Glomerular endothelial cell (primary cell): ENCODE results near the gene GFM2. TPM values are rescaled to one million over a fixed set of nuclear protein-coding genes. Genes with fewer than 3 reads are reported as not detected.
"Not testable (repeated sequence)": the region's sequence is repeated elsewhere in the genome, so short reads cannot be mapped to it uniquely, and the experiment has no call there.

ENCODE experiments used
- DNase-seq: peaks from one replicate; pipeline ENCODE4 v3.0.0-alpha.2; 2011; ENCODE audit warnings: low read depth, low spot score; ENCODE audit errors: extremely low read depth
- total RNA-seq: library from RNA; depleted of rRNA; stranded (reverse); fragments of >200 nt; gene quantifications from 2 replicates; pipeline ENCODE4 v1.2.3, GENCODE V29; 2015

GFM2 gene
- total RNA-seq, 1 donor from 2014 or later = 28.6 TPM

DNA sequence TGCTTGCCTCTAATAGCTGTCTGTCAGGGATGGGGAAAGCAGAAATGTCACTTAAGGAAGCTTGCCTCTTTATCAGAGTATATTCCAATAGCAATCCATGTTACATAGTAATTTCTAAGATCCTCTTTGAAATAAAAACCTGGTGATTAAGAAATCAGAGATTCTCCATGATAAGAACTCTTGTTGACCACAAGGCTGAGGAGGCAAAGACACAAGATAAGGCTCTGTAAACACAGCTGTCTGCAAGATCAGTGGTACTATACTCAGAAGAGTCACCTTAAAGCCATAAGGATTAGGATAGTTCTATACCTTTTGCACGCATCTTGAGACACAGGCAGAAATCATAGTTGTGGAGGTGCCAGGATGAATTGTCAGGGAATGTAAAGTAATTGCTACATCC lies 41.6 kb downstream of the GFM2 start:
- DNase-seq = no peak

DNA sequence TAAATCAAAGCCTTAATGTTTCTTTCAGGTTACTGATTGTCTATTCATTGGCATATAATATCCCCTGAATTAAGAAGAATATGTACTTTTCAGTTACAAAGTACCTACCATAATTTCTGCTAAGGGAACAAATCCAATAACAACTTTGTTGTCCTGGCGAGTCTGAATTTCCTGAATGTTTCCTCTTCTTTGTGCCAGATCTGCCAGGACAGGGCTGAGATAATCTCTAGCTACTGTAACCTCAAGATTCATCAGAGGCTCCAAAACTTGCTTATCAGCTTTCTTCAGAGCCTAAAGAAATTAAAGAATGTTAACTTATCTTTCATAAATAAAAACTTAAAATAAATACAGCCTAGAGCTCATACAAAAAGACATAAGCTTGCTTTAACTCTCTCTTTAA lies 44.6 kb downstream of the GFM2 start:
- no peak for DNase-seq

DNA sequence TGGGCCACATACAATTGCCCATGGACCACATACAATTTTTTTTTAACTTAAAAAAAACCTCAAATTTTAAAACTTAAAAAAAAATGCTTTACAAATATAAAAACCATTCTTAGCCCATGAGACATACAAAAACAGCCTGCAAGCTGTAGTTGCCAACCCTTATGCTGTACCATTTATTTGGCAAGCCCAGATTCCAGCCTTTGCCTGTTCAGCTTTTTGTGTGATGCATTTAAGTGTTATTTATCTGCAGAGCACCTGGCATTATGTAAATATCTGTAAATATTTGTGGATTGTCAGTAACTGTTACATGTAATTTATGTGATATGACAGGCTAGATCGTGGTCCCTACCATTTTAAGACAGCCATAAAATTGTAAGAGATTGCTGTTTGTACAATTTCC lies 49.3 kb downstream of the GFM2 start:
- DNase-seq = no peak

DNA sequence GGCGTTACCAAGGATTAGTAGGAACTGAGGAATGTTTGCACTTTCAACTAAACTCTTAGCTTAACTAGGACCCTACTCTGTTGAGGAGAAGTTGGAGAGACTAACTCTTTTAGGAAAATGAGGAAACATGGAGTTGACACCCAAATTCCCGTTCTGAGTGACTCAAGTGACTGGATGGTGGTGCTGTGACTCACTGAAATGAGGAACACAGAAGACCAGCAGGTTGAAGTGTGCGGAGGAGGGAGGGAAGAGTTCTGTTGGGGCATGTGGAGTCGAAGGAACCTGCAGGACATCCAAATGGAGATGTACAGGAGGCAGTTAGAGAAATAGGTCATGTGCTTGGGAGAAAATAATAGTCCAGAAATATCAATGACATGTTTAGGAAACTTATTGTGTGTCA lies 73.7 kb downstream of the GFM2 start:
- no peak for DNase-seq

DNA sequence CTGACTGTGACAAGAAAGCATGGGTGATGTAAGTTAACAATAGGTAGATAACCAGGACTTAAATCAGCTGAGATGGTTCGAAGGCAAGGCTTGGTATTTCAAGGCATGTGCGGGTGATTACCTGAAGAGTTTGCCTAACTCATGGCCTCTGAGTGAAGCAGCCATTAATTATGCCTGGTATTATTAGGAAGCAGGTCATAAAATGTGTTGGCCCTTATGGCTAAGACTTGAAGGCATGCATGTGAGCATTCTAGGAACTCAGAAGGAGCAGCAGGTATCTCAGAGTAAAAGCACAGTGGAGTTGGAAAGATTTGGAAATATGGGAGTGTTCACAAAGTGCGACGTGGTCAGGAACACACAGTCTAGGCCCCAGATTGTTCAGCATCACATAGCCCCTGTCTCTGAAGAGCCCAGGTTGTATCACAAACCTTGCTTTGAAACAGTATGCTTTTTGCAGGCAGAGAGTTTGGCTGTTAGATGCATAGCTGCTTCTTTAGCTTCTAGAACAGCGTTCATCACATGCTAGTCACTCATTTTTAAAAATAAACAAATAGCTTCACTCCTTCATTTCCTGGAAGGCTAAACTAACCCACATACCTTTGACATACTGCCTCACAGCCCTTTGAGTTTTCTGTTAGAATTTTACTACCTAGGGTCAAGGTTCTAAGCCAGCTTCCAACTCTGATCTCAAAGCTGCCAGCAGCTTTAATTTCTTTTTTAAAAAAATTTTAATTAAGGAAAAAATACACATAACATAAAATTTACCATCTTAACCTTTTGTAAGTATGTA lies 79.8 kb downstream of the GFM2 start:
- no peak for DNase-seq

DNA sequence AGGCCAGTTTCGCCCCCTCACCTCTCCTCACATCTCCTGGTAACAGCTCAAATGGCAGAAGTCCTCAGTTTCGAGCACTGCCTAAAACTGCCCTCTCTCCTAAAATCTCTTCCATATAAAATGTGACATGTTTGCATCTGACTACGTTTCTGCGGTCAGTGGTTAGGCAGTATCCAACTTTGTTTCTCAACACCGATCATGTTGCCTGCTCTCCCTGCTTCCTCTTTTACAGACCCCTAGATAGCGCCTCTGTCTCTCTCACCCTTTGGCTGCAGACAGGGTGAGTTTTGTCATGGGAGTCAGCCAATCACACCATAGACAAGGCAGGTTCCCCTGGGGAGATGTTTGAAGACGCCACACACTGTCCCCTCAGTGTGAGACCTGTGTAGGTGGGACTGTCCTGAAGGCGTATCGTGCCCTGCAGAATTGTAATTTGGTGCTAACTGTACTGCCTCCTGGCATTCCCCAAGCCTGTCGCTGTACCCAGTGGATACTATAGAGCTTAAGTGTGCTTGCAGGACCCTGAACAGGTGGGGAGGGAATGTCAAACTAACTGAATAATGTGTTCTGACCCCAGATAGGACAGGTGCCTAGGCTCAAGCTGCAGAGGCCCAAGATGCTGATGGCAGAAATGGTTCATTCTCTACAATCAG lies 80.8 kb downstream of the GFM2 start:
- no peak for DNase-seq

DNA sequence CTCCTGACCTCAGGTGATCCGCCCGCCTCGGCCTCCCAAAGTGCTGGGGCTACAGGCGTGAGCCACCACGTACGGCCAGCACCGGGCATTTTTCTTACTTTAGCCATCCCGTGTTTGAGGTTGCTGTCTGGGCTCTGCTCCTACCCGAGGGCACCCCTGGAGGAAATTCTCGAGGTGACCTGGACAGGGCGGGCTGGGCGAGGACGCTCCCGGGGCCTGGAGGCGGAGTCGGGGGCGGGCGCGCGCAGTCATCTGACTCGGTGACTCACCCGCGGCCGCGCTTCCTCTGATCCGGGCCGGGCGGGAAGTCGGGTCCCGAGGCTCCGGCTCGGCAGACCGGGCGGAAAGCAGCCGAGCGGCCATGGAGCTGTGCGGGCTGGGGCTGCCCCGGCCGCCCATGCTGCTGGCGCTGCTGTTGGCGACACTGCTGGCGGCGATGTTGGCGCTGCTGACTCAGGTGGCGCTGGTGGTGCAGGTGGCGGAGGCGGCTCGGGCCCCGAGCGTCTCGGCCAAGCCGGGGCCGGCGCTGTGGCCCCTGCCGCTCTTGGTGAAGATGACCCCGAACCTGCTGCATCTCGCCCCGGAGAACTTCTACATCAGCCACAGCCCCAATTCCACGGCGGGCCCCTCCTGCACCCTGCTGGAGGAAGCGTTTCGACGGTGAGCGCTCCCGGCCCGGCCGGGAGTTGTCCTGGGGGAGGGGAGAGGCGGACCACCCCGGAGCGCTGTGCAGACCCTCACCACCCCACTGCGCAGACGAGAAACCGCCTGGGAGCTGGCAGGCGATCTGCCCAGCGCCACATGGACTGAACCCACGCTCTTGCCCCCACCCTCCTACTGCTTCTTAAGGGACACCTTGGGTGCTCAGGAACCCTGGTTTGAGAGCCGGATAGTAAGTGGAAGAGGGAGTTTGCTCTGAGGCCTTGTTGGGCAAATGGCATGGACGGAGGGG lies 81.7 kb downstream of the GFM2 start, which contains the start of gene HEXB:
HEXB (plus strand) TSS at position 334 of the 952 bp plus-strand sequence; CDS start at position 362, 28 bp downstream.
- no peak for DNase-seq

DNA sequence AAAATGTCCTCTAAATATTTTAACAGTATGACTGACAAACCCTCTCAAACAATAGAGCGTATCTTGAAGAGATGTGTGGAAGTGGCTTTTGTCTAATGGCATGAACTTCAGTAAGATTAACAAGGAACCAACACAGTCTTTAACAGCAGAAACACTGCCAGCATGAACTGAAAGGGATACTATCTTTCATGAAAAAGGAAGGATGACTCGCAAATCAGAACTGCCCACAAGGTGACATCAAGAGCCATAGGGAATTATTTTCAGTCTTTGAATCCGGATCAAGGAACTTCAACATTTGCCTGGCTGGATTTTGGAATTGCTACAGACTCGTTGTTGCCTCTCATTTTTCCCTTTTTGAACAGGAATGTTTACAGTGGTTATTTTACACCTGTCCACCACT lies 87.0 kb downstream of the GFM2 start:
- DNase-seq = no peak

DNA sequence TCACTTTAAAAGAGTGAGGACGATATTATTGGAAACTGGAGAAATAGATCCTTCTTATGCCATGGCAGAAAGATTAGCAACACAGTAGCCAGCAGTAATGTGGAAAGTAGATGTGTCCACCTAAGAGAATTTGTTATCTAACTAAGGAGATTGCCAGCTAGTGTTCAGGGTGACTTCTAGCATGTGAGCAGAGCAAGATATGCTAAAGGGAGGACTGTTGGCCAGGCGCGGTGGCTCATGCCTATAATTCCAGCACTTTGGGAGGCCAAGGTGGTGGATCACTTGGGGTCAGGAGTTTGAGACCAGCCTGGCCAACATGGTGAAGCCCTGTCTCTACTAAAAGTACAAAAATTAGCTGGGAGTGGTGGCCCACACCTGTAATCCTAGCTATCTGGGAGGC lies 87.6 kb downstream of the GFM2 start:
- DNase-seq = not testable (repeated sequence)

DNA sequence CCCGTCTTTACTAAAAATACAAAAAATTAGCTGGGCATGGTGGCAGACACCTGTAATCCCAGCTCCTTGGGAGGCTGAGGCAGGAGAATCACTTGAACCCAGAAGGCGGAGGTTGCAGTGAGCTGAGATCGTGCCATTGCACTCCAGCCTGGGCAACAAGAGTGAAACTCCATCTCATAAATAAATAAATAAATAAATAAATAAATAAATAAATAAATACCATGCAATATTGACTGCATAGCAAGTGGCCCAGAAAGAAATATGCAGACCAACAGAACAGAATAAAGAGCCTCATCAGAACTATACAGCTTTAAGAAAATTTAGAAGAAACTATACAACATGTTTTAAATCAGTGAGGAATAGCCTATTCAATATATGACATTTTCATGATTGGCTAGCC lies 88.8 kb downstream of the GFM2 start:
- not testable (repeated sequence) for DNase-seq

DNA sequence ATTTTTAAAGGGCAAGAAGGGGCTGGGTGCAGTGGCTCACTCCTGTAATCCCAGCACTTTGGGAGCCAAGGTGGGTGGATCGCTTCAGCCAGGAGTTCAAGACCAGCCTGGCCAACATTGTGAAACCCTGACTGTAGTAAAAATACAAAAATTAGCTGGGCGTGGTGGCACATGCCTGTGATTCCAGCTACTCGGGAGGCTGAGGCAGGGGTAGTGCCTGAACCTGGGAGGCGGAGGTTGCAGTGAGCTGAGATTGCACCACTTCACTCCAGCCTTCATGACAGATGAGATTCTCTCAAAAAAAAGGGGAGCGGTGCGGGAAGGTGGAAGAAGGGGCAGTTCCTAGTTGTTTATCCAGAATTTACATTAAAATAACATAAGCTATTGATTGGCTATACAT lies 90.5 kb downstream of the GFM2 start:
- DNase-seq = not testable (repeated sequence)

DNA sequence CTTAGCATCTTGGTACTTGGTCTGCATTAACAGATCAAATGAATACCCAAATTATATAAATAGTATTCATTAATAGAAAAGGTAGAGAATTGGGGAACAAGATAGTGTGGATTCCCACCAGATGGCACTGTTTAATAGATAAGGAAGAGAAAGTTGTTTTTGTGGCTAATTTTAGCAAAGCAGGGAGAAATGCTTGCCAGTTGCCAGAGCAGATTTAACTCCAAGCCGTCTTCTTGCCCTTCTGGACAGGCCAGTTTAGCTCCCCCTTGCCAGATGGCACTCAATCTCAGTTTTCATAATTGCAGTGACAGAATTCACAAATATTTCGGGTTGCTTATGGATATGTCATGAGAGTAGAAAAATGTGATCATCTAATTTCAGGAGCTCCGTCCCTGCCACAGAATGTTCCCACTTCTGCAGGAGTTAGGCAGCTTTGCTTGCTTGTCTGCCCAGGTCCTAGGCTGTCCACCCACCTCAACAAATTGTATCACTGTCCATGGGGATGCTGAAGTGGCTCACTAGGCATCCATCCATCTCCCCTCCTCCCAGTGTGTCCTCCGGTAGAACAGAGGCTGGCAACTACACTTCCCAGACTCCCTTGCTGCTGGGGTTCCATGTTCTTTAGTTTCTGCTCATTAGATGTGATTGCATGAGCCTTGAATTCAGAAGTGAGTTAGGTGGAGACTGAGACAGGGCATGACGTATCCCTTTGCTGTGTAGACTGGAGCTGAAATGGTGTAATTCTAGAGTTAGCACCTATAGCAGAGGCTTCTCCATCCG lies 93.7 kb downstream of the GFM2 start:
- no peak for DNase-seq

DNA sequence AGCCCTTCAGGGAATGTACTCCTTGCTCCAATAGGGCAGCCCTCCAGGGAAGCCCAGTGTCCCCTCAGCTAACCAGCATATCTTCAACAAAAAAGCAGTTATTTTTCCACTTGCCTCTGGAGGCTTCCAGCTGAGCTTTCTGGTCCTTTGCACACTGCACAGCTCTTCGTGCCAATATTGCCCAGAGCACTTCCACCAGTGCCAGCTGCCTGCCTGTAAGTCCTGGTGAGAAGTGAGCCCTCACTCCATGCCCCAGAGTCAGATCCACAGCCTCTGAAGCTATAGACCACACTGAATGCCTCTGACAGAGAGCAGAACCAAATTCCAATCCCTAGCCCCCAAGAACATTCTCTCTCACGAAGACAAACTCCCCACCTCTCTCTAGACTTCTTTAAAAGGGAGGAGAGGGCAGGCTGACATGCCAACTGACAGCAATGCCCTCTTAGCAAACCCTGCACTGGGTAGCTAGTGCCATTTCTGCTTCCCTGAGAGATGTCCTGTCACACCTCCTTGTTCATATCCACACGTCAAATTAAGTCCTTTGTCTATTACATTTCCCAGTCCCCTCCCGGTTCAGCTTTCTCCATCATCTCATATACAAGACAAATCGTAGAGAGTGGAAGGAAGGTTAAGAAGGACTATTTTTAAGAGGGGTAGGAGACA lies 94.6 kb downstream of the GFM2 start:
- DNase-seq = no peak

Other genes with a start within 250 kb of the GFM2 start
- gene ENC1, start 126.4 kb downstream of the GFM2 start, total RNA-seq = 116 and 155 TPM in 2 replicates
- gene HEXB, start 81.9 kb downstream of the GFM2 start, total RNA-seq = 216 and 234 TPM in 2 replicates
- 57.9 and 127 TPM in 2 replicates for gene NSA2, start 132 bp upstream of the GFM2 start, total RNA-seq
- 0.99 and 1.3 TPM in 2 replicates for gene FAM169A, start 99.3 kb upstream of the GFM2 start, total RNA-seq